ENCODE results near the gene TBATA.

TBATA gene

GRCh38 chr10:70785190-70785589, at the start of gene TBATA:
TBATA (minus strand) TSS chr10:70785377; CDS start chr10:70783379, 1,998 bp downstream.
- FAIRE-seq (no peak), DNase-seq (ENCODE audit: insufficient read length, low spot score) (no peak)

DNA sequence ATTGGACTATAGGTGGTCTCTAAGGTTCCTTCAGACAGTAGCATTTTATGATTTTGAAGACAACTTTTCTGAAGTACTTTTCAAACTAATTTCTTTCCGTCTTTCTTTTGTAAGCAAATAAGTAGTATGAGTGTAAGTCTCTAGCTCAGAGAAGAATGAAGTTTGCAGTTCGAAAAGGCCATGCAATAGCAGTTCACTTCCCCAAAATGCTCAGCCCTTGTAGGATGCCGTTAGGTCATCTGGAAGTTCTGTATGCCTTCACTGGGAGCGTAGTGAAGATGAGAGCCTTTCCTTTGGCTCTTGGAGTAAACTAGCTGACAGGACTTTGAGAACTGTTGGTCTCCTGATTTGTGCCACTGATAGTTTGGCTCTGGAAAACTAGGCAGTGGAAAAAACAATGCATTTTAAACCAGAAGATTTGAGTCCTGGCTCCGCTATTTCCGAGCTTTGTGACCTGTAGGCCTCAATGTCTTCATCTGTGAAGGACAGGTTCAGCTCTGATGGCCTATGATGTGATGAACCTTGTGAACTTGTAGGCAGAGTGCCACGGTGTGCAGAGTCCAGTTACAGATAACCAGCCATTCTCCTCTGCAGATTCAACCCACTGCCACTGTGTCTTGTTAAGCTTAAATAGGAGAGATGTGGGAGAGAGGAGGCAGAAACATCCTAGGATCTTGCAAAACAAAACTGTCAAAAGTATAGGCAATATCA, 49.4 kb upstream of the TBATA start:
- FAIRE-seq = no peak
- DNase-seq (ENCODE audit: insufficient read length, low spot score) = no peak

GRCh38 chr10:70834021-70834420, 48.8 kb upstream of the TBATA start:
- DNase-seq (ENCODE audit: insufficient read length, low spot score) (no peak), FAIRE-seq (no peak)

DNA sequence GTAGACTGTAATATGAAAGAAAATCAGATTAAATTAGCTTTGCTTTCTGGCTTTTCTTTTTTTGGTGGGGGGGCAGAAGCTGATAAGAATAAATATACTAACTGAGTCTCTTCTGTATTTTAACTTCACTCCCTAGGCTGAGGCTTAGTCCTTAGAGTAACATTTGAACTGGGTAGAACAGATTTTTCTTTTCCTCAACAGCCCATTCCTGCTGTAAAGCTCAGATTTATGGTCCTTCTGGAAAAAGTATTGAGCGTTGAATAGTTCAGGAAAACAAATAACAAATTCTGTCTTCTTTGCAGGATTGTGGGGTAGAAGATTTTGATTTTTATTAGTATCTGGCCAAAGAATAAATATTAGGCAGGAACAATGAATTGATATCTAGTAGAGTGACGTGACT, 48.4 kb upstream of the TBATA start:
- FAIRE-seq = no peak
- DNase-seq (ENCODE audit: insufficient read length, low spot score) = no peak

DNA sequence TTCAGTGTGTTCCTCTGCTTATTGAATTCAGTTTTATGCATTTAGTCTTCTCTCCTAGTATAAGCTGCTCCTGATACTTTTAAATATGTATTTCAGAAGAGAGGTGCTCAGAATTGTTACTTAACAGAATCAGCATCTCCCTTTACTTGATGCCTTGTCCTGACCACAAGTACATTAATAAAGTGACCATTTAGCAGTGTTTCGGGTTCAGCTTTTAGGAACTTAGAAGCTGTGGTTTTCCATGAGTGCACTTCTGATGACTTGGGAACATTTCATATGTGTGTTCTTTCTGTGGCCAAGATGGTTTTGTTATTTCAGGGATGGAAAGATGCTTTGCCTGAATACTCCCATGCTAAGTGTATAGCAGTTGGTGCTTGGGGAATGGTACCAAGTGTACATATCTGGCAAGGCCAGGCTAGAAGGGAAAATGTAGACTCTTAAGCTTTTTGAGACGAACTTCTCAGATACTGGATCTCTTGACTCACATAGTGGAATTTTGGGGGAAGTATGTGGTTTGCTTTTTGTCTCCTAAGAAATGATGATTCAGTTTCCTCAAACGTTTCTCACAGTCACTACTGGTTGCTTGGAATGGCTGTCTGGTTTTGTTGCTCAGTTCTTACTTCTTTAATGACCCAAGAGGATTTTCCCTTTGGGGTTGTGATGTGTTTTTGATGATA, 47.8 kb upstream of the TBATA start:
- no peak for FAIRE-seq
- no peak for DNase-seq (ENCODE audit: insufficient read length, low spot score)

DNA sequence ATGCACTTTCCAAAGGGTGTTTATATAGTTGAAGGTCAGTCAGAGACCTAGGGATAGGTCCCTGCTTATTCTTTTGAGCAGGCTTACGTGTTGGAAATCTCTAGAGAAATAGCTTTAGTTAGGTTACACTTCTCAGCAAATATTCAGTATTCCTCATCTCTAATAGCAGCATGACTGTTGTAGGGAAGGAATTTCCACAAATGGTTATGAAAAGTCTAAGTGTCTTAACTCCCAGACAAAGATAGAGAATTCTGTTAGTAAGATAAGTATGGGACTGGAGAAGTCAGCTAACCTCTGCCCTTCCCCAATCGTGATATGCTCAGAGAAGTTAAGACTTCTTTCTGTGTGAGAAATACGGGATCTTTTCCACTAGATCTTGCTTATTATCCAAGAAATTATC, 47.0 kb upstream of the TBATA start:
- FAIRE-seq = no peak
- DNase-seq (ENCODE audit: insufficient read length, low spot score) = no peak

GRCh38 chr10:70830164-70830563, 45.0 kb upstream of the TBATA start:
- DNase-seq (ENCODE audit: insufficient read length, low spot score) = no peak
- no peak for FAIRE-seq

GRCh38 chr10:70829543-70829942, 44.4 kb upstream of the TBATA start:
- FAIRE-seq (no peak), DNase-seq (ENCODE audit: insufficient read length, low spot score) (no peak)

DNA sequence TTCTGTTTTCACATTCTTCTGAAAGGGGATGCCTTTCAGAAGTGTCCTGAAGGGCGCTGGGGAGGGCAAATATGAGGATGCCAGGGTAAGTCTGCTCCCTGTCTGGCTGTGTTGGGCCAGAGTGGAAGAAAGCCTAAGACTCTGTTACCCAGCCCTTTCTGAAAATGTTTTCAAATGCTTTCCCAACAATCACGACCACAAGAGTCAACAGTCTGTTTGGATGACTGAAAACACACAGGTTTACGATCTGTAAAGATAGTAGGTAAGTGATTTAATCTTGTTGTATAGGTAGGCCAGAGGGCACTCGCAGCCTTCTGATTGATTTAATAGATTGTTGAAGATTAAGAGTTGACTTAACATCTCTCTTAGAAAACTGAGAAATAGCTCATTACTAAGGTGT, 43.7 kb upstream of the TBATA start:
- no peak for DNase-seq (ENCODE audit: insufficient read length, low spot score)
- FAIRE-seq = no peak

- FAIRE-seq = no peak
- no peak for DNase-seq (ENCODE audit: insufficient read length, low spot score)
Measured at GRCh38 chr10:70827086-70827757, 42.0 kb upstream of the TBATA start.

- DNase-seq (ENCODE audit: insufficient read length, low spot score) = no peak
- no peak for FAIRE-seq
Measured at GRCh38 chr10:70822076-70822820, 37.1 kb upstream of the TBATA start.

- no peak for FAIRE-seq
- no peak for DNase-seq (ENCODE audit: insufficient read length, low spot score)
Measured at GRCh38 chr10:70820976-70821750, 36.0 kb upstream of the TBATA start.

DNA sequence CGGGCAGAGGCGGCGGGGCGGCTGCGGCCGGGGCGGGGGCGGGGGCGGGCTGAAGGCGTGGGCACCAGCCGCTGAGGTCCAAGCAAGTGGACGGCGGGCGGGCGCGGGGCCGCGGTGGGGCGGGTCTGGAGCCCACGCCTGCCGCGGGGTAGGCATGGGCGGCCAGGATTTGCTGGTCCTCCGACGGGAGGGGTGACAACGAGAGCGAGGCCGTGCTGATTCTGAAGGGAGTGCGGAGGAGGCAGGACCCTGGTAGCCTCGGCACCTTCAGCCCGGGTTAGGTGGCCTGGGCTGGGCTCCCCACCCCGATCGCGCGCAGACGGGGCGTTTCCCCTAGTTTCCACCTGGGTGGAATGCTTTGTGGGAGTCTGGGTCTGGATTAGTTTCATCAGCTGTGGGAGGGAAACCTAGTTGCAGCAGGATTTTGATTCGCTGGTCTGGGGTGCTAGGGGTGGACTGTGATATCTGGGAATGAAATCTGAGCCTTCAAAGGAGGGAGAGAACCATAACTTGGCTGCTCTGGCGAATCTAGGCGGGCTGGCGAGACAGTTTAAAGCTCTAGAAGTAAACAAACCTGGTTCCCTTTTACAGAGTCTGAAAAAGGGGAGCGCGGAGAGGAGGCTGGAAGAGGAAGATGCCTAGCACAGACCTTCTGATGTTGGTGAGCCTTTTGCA, 31.2 kb upstream of the TBATA start:
- FAIRE-seq = peak; percentile 54

GRCh38 chr10:70815504-70816219, 30.5 kb upstream of the TBATA start, which contains the start of gene SGPL1:
SGPL1 (plus strand) TSS chr10:70815948; CDS start chr10:70816854, 906 bp downstream.
- FAIRE-seq = peak; percentile 78
- DNase-seq (ENCODE audit: insufficient read length, low spot score) = peak; percentile 98

More for the DNA sequence above, 31.2 kb upstream of the TBATA start:
- DNase-seq (ENCODE audit: insufficient read length, low spot score) = peak; percentile 34

DNA sequence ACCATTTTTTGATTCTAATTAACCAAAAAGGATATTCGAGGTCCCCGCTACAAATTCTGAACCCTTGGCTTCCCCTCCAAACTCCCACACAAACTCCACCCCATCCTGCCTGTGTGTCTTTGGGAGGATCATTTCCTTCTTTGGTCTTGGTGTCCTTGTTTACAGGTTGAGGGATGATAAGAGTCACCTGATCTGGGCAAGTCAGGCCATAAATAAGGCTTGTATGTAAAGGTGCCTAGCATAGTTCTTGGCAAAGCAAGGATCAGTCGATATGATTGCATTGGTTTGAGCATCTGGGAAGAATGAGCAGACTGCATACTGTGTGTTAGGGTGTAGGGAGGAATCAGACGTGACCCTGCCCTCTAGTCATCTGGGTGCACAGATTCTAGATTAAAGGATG, 28.9 kb upstream of the TBATA start:
- DNase-seq (ENCODE audit: insufficient read length, low spot score) = no peak
- FAIRE-seq = no peak

GRCh38 chr10:70812814-70813213, 27.6 kb upstream of the TBATA start:
- no peak for FAIRE-seq

DNA sequence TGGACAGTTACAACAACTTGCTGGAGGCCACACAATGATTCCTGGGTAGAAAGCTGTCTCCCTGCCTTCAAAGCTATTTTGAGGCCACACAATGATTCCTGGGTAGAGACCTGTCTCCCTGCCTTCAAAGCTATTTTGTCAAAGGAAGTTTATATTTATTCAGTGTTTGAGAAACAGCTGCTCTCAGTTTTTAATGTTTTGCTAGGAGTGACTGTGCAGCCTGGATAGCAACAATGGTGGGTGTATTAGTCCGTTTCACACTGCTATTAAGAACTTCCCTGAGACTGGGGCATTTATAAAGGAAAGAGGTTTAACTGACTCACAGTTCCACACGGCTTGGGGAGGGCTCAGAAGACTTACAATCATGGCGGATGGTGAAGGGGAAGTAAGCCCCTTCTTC, 26.7 kb upstream of the TBATA start:
- FAIRE-seq = no peak
- DNase-seq (ENCODE audit: insufficient read length, low spot score) = no peak

More at GRCh38 chr10:70812814-70813213, 27.6 kb upstream of the TBATA start:
- DNase-seq (ENCODE audit: insufficient read length, low spot score) = no peak

DNA sequence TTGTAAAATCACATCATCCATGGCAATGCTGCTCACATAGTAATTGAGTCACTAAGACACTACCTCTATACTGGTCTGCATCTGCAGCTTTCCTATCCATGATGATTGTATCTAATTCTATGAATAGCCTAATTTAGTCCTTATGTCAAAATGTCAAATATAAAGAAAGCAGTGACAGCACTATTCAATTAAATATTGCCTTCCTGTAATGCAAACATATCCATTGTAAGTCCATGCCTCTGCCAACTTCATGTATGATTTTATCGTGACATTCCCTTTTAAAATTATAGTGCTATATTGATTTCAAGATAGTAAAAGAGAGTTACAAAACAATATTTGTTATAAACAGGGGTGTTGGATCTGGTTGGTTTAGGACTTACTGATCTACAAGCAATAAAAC, 25.8 kb upstream of the TBATA start:
- no peak for FAIRE-seq
- no peak for DNase-seq (ENCODE audit: insufficient read length, low spot score)

DNA sequence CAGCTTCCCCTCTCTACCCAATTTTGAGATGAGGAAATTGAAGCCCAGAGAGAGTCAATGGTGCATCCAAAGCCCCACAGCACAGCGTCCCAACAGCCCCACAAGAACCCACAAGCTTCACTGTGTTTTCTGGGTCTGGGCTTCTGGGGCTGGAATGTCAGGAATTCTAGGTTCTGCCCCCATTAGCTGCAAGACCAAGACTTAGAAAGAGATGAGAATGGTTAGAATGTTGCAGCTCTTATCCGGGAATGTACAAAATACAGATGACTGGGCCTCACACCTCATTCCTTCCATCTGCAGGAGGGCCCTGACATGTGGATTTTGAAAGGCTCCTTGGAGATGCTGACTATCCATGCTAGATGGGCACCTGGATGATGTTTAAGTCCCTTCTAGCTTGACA, 24.5 kb upstream of the TBATA start:
- DNase-seq (ENCODE audit: insufficient read length, low spot score) = no peak
- FAIRE-seq = no peak
